ENCODE data around the gene ATP8A2. TPM values are rescaled to one million over a fixed set of nuclear protein-coding genes. Genes with fewer than 3 reads are reported as not detected.

ATP8A2 gene
- total RNA-seq, 2 donors from 2014 or later: 1.6 to 2.9 TPM

- no peak overlapping the region for H3K27ac ChIP-seq (ENCODE audit: low read depth, low read length)
- no peaks in the 10 kb centered on the region for H3K4me1 ChIP-seq (ENCODE audit: control insufficient read depth, insufficient read depth, low read length)
- H3K9ac ChIP-seq (ENCODE audit: extremely low read depth, low read length, poor library complexity, severe bottlenecking): no peak overlapping the region
- no peak for TF ChIP-seq CTCF (conservative IDR thresholded peaks at IDR 0.05)
- Mint-ChIP-seq H3K36me3 (ENCODE audit: low read depth) (no peaks in the 10 kb centered on the region), H3K27ac (no peak overlapping the region), H3K4me3 (no peak overlapping the region), H3K27me3 (ENCODE audit: insufficient read depth) (peaks cover 4% of the 10 kb centered on the region), H3K4me1 (peaks cover 36% of the 10 kb centered on the region), H3K9me3 (no peaks in the 10 kb centered on the region)
- WGBS, 2 experiments (ENCODE audit: insufficient coverage in 1 of 2, insufficient read length in 1 of 2): 94 to 95% methylated on average over 2 to 4 of the region's 4 CpGs
- no peaks in the 10 kb centered on the region for H3K36me3 ChIP-seq (ENCODE audit: control insufficient read depth, insufficient read depth, low read length)
- DNase-seq: no peak
- H3K4me3 ChIP-seq (ENCODE audit: low read length): no peak overlapping the region
- H3K27me3 ChIP-seq (ENCODE audit: control insufficient read depth, insufficient read depth, low read length, poor library complexity, severe bottlenecking): peaks cover 12% of the 10 kb centered on the region
- no peaks in the 10 kb centered on the region for H3K9me3 ChIP-seq (ENCODE audit: control insufficient read depth, low read length)
Observed at GRCh38 chr13:25920277-25920676, 548.5 kb downstream of the ATP8A2 start.

GRCh38 chr13:25920931-25921330 is 549.2 kb downstream of the ATP8A2 start:
- Mint-ChIP-seq H3K4me3 (no peak overlapping the region), H3K9me3 (no peaks in the 10 kb centered on the region), H3K4me1 (peaks cover 36% of the 10 kb centered on the region), H3K27ac (no peak overlapping the region), H3K36me3 (ENCODE audit: low read depth) (no peaks in the 10 kb centered on the region), H3K27me3 (ENCODE audit: insufficient read depth) (peaks cover 7% of the 10 kb centered on the region)
- Histone ChIP-seq H3K36me3 (ENCODE audit: control insufficient read depth, insufficient read depth, low read length) (no peaks in the 10 kb centered on the region), H3K9ac (ENCODE audit: extremely low read depth, low read length, poor library complexity, severe bottlenecking) (no peak overlapping the region), H3K27me3 (ENCODE audit: control insufficient read depth, insufficient read depth, low read length, poor library complexity, severe bottlenecking) (peaks cover 14% of the 10 kb centered on the region), H3K4me1 (ENCODE audit: control insufficient read depth, insufficient read depth, low read length) (no peaks in the 10 kb centered on the region), H3K27ac (ENCODE audit: low read depth, low read length) (no peak overlapping the region), H3K9me3 (ENCODE audit: control insufficient read depth, low read length) (no peaks in the 10 kb centered on the region), H3K4me3 (ENCODE audit: low read length) (no peak overlapping the region)
- 92 to 95% methylated on average over 4 of the region's 4 CpGs for WGBS, 2 experiments (ENCODE audit: insufficient coverage in 1 of 2, insufficient read length in 1 of 2)
- DNase-seq: no peak
- TF ChIP-seq CTCF (conservative IDR thresholded peaks at IDR 0.05): no peak

GRCh38 chr13:25922376-25922775 is 550.6 kb downstream of the ATP8A2 start:
- WGBS, 2 experiments (ENCODE audit: insufficient coverage in 1 of 2, insufficient read length in 1 of 2): 78% methylated on average over 9 of the region's 9 CpGs; no CpG with 5 or more reads in 1 of the 2 experiments
- peaks cover 15% of the 10 kb centered on the region for H3K27me3 Mint-ChIP-seq (ENCODE audit: insufficient read depth)
- peaks cover 30% of the 10 kb centered on the region for H3K4me1 Mint-ChIP-seq
- H3K4me1 ChIP-seq (ENCODE audit: control insufficient read depth, insufficient read depth, low read length): peaks cover 5% of the 10 kb centered on the region
- no peak overlapping the region for H3K4me3 ChIP-seq (ENCODE audit: low read length)
- peaks cover 12% of the 10 kb centered on the region for H3K27me3 ChIP-seq (ENCODE audit: control insufficient read depth, insufficient read depth, low read length, poor library complexity, severe bottlenecking)
- no peaks in the 10 kb centered on the region for H3K9me3 ChIP-seq (ENCODE audit: control insufficient read depth, low read length)
- no peaks in the 10 kb centered on the region for H3K36me3 Mint-ChIP-seq (ENCODE audit: low read depth)
- no peaks in the 10 kb centered on the region for H3K9me3 Mint-ChIP-seq
- no peak for TF ChIP-seq CTCF (conservative IDR thresholded peaks at IDR 0.05)
- H3K9ac ChIP-seq (ENCODE audit: extremely low read depth, low read length, poor library complexity, severe bottlenecking): no peak overlapping the region
- no peak for DNase-seq
- no peaks in the 10 kb centered on the region for H3K36me3 ChIP-seq (ENCODE audit: control insufficient read depth, insufficient read depth, low read length)
- H3K27ac Mint-ChIP-seq: no peak overlapping the region
- H3K4me3 Mint-ChIP-seq: no peak overlapping the region
- H3K27ac ChIP-seq (ENCODE audit: low read depth, low read length): no peak overlapping the region

Data from endodermal cell (in vitro differentiated cells).